Measurements from ENCODE around the gene SOX15. TPM values are rescaled to one million over a fixed set of nuclear protein-coding genes. Genes with fewer than 3 reads are reported as not detected.
A peak's percentile ranks its signal among the peaks of the same experiment; 100 is the strongest.

Gene SOX15
- total and polyA plus RNA-seq, 12 donors, result 0.29 to 2.4 (median 0.94) TPM; not detected in 2

DNA sequence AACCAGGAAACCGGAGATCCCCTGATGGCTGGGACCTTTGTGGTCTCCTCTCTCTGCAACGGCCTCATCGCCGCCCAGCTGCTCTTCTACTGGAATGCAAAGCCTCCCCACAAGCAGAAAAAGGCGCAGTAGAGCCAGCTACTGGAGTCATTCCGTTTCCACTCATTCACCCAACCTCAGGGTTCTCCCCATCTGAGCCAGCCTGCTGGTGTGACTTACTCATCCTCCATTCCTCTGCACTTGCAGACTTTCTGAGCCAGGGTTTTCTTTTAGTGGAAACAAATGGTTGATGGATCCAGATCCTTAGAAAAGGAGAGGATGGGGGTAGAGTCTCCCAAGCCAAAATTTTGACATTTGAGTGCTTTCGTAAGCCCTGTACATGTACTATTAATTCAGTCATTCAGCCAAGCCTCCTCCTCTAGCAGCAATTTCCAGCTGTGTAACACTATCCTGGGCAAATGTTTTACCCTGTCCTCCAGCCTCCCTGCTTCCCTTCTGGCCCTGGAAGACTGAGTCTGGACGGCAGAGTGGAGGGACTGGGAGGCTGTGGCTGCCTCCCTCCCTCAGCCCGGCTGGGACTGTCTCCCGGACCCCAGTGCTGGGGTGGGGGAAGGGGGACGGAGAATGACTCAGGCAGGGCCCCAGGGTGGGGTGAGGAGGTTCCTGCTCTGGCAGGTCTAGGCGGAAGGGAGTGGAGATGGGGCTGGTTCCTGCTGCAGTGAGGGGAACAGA, 2.3 kb downstream of the SOX15 start:
- intact Hi-C loops (cut with DNase I), result no loop called here
- Histone ChIP-seq H3K27ac (peak overlapping the region in 1 of 5 donors; percentile 7), H3K9me3 (replicated peaks in 1 of 3) (no peaks in the 10 kb centered on the region), H3K4me3 (no peak overlapping the region), H3K4me1 (replicated peaks in 1 of 2) (peaks cover 15 to 31% of the 10 kb centered on the region in 2 donors), H3K36me3 (replicated peaks in 1 of 2) (peaks cover 0 to 41% of the 10 kb centered on the region in 2 donors), H3K27me3 (no peaks in the 10 kb centered on the region)
- 66 to 73% (median 70%) methylated on average over 10 to 12 of the region's 12 CpGs for WGBS, 4 donors
- no peak for TF ChIP-seq POLR2A (IDR thresholded peaks at IDR 0.05)
- TF ChIP-seq, protein P1, sequence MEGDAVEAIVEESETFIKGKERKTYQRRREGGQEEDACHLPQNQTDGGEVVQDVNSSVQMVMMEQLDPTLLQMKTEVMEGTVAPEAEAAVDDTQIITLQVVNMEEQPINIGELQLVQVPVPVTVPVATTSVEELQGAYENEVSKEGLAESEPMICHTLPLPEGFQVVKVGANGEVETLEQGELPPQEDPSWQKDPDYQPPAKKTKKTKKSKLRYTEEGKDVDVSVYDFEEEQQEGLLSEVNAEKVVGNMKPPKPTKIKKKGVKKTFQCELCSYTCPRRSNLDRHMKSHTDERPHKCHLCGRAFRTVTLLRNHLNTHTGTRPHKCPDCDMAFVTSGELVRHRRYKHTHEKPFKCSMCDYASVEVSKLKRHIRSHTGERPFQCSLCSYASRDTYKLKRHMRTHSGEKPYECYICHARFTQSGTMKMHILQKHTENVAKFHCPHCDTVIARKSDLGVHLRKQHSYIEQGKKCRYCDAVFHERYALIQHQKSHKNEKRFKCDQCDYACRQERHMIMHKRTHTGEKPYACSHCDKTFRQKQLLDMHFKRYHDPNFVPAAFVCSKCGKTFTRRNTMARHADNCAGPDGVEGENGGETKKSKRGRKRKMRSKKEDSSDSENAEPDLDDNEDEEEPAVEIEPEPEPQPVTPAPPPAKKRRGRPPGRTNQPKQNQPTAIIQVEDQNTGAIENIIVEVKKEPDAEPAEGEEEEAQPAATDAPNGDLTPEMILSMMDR (IDR thresholded peaks at IDR 0.05), result no peak
- DNase-seq, result no peak

- H3K27ac ChIP-seq, result peak overlapping the region in 1 of 5 donors; percentile 7
- H3K27me3 ChIP-seq, result no peaks in the 10 kb centered on the region
- no peak for TF ChIP-seq POLR2A (IDR thresholded peaks at IDR 0.05)
- TF ChIP-seq, protein P1 (IDR thresholded peaks at IDR 0.05), result no peak
- H3K4me1 ChIP-seq (replicated peaks in 1 of 2), result peaks cover 18 to 37% of the 10 kb centered on the region in 2 donors
- peaks cover 0 to 33% of the 10 kb centered on the region in 2 donors for H3K36me3 ChIP-seq (replicated peaks in 1 of 2)
- DNase-seq, result no peak
- intact Hi-C loops (cut with DNase I), result no loop called here
- no peaks in the 10 kb centered on the region for H3K9me3 ChIP-seq (replicated peaks in 1 of 3)
- WGBS, 4 donors, result 72 to 89% (median 83%) methylated on average over 8 to 9 of the region's 9 CpGs
- no peak overlapping the region for H3K4me3 ChIP-seq
Measured at GRCh38 chr17:7586673-7587419, 3.0 kb downstream of the SOX15 start.

DNA sequence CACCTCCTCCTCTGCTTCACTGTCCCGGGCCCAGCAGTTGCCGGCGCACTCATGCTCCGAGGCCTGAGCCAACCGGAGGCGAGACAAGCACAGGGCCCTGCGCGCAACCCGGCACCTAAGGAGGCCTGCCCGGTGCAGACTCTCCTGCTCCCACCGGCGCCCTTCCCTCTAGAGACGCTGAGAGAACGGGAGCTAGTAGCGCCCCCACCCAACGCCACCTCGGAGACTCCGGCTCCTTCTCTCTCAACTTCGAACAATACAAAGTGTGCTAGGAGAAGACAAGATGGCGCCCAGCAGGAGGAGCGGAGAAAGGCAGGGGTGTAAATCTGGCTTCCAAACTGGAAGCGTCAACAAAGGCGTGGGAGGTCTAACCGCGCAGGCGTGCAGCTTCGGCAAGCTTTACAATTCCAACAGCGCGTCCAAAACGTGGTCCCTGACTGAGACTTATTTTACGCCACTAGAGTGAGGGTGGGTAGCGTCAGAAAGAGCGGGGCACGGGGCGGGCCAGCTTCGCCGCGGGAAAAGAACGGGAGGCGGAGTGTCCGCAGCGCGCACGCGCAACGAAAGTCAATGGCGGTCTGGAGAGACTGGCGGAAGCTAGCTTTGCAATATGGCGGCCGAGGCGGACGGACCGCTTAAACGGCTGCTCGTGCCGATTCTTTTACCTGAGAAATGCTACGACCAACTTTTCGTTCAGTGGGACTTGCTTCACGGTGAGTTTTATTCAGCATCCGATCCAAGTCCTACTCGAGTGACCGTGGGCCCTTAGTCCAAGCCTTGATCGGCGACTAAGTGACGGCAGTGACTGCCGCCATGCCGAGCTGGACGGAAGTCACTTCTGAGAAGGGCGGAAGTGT, 6.4 kb downstream of the SOX15 start, which contains the start of gene MPDU1:
Gene MPDU1 (plus strand): TSS at position 600 of the 857 bp plus-strand sequence. CDS start 11 bp downstream, at position 611.
- Histone ChIP-seq H3K4me3 (peak within 1 kb of the TSS; percentile 8 to 85 (median 48)), H3K36me3 (replicated peaks in 1 of 2) (peaks cover 0 to 27% of the 10 kb centered on the region in 2 donors), H3K9me3 (replicated peaks in 1 of 3) (no peaks in the 10 kb centered on the region), H3K4me1 (replicated peaks in 1 of 2) (peaks cover 32 to 49% of the 10 kb centered on the region in 2 donors), H3K27ac (peak within 1 kb of the TSS; percentile 78 to 97 (median 96)), H3K27me3 (no peaks in the 10 kb centered on the region)
- TF ChIP-seq POLR2A (IDR thresholded peaks at IDR 0.05), result peak; percentile 74 to 91
- TF ChIP-seq, protein P1 (IDR thresholded peaks at IDR 0.05), result peak in 1 of 6 experiments; percentile 6
- 11 to 23% (median 13%) methylated on average over 51 to 69 of the region's 69 CpGs for WGBS, 4 donors
- intact Hi-C loops (cut with DNase I), result no loop called here
- DNase-seq, result peak; percentile 96 to 98 (median 97)
